Measurements from ENCODE around the gene BARX1.

BARX1 gene

DNA sequence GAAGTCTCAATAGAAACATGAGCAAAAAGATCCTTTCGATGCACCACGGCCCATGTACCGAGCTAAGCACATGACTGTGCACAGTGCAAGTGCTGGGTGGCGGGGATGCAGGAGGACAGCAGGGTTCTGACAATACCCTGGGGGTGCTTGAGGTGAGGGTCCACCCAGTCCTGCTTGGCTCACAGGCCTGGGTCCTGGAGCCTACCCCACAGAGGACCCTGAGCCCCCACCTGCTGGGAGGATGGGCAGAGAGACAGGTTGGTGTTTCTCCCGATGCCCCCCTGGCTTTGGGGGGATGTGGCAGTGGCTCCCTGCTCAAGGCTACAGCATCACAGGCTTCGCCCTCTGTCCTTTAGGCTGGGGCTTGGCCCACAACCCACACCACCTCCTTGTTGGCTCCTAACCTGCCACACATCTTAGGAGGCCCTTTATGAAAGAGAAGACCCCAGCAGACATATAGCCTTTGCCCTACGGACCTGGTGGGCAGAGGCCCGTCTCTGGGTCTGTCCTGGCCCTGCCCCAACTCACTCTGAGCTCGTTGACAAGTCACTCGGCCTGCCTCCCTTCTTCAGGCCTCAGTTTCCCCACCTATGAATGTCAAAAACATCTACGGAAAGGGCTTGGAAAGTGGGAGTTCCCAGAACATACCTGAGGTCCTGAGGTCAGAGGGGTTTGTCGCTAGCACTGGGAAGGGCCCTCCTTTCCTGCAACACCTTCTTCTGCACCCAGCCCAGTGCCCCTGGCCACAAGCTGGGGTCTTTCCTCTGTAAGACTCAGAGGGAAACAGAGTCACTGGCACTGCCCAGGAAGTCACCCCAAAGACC, 50.3 kb downstream of the BARX1 start:
- Histone ChIP-seq H3K4me3 (no peak overlapping the region), H3K27ac (no peak overlapping the region)

DNA sequence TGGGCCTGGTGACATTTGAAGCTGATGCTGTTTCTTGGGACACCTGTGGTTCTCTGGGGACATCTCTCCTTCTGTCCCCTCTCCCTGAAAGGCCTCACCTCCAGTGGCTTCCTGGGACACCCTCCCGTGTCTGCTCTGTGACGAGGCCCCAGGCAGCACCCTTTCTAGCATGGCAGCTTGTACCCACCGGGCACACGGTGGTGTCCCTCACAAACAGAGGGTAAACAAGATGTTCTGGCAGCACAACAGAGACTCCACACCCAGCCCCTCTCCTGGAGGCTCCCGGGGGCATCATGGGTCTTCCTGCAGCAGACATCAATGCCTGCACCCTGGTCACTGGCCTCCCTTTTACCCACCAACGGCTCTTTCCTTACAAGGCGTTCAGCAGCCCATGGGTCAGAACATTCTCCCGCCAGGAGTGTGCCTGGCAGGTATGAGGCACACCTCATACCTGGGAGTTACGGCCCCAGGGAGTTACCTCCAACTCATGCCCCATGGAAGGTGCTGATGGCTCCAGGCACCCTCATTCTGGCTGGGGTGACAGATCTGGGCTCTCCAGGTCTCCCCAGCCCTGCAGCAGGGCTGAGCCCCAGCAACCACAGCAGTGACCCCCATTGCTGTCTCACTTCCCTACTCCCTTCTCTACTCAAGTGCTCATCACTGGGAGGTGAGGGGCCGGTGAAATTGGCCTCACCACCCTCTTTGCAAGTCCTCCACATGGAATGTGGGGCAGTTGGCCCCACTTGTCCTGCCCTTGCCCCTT, 51.1 kb downstream of the BARX1 start:
- Histone ChIP-seq H3K4me3 (no peak overlapping the region), H3K27ac (no peak overlapping the region)

DNA sequence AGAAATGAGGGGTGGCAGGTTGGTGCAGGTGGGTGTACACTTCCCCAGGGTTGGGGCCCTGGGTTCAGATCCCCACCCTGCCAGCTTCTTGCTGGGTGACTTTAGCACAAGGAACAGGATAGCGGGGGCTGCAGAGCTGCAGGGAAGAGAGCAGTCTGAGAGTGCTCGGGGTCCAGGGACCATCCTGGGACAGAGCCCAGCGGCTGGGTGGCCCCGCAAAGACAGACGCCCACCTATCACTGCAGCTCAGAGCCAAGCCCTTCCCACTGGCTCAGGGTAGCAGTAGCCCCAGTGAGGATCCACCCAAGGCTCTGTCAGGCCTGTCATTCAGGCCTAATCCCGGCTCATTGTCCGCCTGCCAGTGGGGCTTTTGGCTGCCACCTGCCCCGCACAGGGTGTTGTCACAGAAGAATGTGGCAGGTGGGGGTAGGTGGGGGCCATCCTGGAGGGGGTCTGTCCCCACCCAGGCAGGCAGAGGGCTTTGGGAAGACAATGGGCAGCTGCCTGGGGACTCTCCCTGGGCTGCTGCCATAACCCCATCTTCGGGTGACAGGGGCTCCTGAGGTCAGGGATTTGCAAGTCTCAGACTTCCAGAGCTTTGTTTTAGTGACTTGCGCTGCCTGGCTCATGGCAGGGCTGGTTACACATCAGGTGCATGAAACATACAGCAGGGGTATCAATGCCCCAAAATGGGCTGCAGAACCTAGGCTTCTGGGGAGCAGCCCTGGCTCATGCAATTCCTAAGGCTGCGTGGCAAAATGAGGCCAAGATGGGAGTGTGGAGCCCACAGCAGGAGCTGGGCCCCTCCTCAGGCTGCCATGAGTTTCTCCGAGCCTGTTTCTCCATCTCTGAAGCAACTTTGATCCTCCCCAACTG, 52.1 kb downstream of the BARX1 start:
- Histone ChIP-seq H3K4me3 (no peak overlapping the region), H3K27ac (no peak overlapping the region)

DNA sequence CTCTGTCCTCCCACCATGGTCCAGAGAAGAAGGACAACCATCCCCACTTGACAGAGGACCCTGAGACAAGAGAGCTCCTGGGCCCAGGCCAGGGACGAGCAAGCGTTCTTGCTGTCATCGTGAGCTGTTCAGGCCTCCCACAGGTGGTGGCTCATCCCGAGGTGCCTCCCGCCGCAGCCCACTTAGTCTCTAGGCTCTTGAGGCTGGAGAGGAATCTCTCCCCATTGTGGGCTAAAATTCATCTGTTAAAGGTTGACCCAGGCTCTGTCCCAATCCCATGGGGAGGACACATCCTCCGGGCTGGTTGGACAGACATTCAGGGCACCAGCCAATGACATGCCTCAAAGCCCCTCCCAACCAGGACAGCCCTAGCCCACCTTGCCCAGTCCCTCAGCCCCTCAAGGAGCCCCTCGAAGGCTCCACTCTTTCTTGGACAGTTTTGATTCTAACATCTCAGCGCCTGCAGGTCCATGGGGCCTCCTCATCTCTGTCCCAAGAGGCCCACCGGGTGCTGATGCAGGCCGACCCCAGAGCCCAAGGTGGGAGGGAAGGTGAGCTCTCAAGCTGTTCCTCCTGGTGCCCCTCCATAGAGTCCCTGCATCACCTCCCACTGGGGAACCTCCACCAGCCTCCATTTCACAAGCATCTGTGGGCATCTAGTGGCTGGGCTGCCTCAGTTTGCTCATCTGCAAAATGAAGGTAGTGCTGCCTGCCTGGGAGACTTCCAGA, 52.9 kb downstream of the BARX1 start:
- H3K27ac ChIP-seq = no peak overlapping the region
- H3K4me3 ChIP-seq = no peak overlapping the region

Data from skin epidermis (tissue), 12 donors.